HEK293 (cell line): ENCODE results near the gene RBMS3.

ENCODE experiments used
- KLF16 ChIP-seq: fragments of 450-650 bp; formaldehyde crosslinking; IDR thresholded peaks from 2 replicates; pipeline ENCODE4 v1.5.1; 2017; ENCODE audit warnings: missing biosample characterization, missing genetic modification characterization
- ZBTB10 ChIP-seq: fragments of 450-650 bp; formaldehyde crosslinking; IDR thresholded peaks from 2 replicates; pipeline ENCODE4 v1.5.1; 2016; ENCODE audit warnings: missing biosample characterization, missing genetic modification characterization
- ZNF266 ChIP-seq: fragments of 450-650 bp; formaldehyde crosslinking; IDR thresholded peaks from 2 replicates; pipeline ENCODE4 v1.5.1; 2016; ENCODE audit warnings: missing biosample characterization, missing genetic modification characterization, low read depth
- ZNF768 ChIP-seq: fragments of 450-650 bp; formaldehyde crosslinking; IDR thresholded peaks from 2 replicates; pipeline ENCODE4 v1.5.1; 2018; ENCODE audit warnings: missing biosample characterization, mild to moderate bottlenecking, missing genetic modification characterization
- ZNF830 ChIP-seq: fragments of 450-650 bp; IDR thresholded peaks from 2 replicates; pipeline ENCODE4 v1.5.0; 2018; ENCODE audit warnings: missing biosample characterization, missing genetic modification characterization, low read depth, mild to moderate bottlenecking, moderate library complexity
- ZSCAN4 ChIP-seq: fragments of 450-650 bp; formaldehyde crosslinking; IDR thresholded peaks from 2 replicates; pipeline ENCODE4 v1.5.1; 2017; ENCODE audit warnings: missing biosample characterization, missing genetic modification characterization
- TF ChIP-seq, protein P1 (sequence below): fragments of 450-650 bp; formaldehyde crosslinking; IDR thresholded peaks from 2 replicates; pipeline ENCODE4 v1.5.1; 2016; ENCODE audit warnings: missing biosample characterization, missing genetic modification characterization
- TF ChIP-seq, protein P2 (sequence below): fragments of 450-650 bp; formaldehyde crosslinking; IDR thresholded peaks from 2 replicates; pipeline ENCODE4 v1.5.1; 2016; ENCODE audit warnings: missing biosample characterization, missing genetic modification characterization, low read depth
- TF ChIP-seq, protein P3 (sequence below): fragments of 450-650 bp; formaldehyde crosslinking; IDR thresholded peaks from 2 replicates; pipeline ENCODE4 v1.5.1; 2017; ENCODE audit warnings: missing biosample characterization, mild to moderate bottlenecking, missing genetic modification characterization, moderate library complexity

DNA sequence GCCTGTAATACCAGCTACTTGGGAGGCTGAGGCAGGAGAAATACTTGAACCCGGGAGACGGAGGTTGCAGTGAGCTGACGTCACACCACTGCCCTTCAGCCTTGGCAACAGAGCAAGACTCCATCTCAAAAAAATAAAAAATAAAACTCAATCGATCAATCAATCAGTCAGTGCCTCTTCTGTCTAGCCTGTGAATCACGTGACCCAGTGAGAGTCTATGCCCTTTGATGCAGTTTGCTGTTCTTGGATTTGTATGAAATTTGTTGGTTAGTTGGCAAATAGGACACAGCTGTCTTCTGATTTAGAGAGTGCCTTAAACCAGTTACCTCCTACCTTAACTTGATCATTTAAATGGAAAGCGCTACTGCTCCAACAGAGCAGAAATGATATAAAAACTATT lies 3.6 kb upstream of the RBMS3 start:
- TF ChIP-seq ZNF266 (tag by site-specific recombination) (no peak), ZSCAN4 (no peak), ZNF768 (tag by site-specific recombination) (no peak), KLF16 (tag by site-specific recombination) (no peak), ZNF830 (no peak), ZBTB10 (no peak)
- TF ChIP-seq, protein P1, sequence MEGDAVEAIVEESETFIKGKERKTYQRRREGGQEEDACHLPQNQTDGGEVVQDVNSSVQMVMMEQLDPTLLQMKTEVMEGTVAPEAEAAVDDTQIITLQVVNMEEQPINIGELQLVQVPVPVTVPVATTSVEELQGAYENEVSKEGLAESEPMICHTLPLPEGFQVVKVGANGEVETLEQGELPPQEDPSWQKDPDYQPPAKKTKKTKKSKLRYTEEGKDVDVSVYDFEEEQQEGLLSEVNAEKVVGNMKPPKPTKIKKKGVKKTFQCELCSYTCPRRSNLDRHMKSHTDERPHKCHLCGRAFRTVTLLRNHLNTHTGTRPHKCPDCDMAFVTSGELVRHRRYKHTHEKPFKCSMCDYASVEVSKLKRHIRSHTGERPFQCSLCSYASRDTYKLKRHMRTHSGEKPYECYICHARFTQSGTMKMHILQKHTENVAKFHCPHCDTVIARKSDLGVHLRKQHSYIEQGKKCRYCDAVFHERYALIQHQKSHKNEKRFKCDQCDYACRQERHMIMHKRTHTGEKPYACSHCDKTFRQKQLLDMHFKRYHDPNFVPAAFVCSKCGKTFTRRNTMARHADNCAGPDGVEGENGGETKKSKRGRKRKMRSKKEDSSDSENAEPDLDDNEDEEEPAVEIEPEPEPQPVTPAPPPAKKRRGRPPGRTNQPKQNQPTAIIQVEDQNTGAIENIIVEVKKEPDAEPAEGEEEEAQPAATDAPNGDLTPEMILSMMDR = no peak
- TF ChIP-seq, protein P2, sequence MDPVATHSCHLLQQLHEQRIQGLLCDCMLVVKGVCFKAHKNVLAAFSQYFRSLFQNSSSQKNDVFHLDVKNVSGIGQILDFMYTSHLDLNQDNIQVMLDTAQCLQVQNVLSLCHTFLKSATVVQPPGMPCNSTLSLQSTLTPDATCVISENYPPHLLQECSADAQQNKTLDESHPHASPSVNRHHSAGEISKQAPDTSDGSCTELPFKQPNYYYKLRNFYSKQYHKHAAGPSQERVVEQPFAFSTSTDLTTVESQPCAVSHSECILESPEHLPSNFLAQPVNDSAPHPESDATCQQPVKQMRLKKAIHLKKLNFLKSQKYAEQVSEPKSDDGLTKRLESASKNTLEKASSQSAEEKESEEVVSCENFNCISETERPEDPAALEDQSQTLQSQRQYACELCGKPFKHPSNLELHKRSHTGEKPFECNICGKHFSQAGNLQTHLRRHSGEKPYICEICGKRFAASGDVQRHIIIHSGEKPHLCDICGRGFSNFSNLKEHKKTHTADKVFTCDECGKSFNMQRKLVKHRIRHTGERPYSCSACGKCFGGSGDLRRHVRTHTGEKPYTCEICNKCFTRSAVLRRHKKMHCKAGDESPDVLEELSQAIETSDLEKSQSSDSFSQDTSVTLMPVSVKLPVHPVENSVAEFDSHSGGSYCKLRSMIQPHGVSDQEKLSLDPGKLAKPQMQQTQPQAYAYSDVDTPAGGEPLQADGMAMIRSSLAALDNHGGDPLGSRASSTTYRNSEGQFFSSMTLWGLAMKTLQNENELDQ = no peak
- TF ChIP-seq, protein P3, sequence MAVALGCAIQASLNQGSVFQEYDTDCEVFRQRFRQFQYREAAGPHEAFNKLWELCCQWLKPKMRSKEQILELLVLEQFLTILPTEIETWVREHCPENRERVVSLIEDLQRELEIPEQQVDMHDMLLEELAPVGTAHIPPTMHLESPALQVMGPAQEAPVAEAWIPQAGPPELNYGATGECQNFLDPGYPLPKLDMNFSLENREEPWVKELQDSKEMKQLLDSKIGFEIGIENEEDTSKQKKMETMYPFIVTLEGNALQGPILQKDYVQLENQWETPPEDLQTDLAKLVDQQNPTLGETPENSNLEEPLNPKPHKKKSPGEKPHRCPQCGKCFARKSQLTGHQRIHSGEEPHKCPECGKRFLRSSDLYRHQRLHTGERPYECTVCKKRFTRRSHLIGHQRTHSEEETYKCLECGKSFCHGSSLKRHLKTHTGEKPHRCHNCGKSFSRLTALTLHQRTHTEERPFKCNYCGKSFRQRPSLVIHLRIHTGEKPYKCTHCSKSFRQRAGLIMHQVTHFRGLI = no peak
